Pulmonary artery endothelial cell (primary cell): ENCODE results near the gene SORBS2. TPM values are rescaled to one million over a fixed set of nuclear protein-coding genes. Genes with fewer than 3 reads are reported as not detected.

ENCODE experiments used
- DNase-seq: peaks from one replicate; pipeline ENCODE4 v3.0.0-alpha.2; 2011; ENCODE audit warnings: low read depth, low spot score
- total RNA-seq: library from RNA; depleted of rRNA; stranded (reverse); fragments of >200 nt; gene quantifications from 2 replicates; pipeline ENCODE4 v1.2.3, GENCODE V29; 2014

Gene SORBS2
- total RNA-seq, 1 donor from 2014 or later, result 46.2 TPM

DNA sequence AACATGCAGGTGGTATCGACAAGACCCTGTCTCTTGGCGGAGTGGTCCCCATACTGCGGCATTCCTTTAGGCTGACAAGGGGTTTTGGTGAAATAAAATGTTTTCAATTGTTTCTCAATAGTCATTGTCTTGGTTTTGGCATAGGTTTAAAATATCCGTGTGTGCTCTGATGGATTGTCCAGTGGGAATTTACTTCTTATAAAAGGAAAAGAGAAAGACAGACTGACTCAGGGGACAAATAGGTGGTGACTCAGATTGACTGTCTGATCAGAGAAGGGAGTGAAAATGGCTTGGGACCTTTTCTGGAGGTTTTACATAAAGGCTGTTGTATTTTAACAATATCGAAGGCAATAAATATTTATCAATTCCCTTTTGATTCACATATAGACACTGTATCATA is 129.8 kb downstream of the SORBS2 start:
- DNase-seq, result peak; percentile 26

DNA sequence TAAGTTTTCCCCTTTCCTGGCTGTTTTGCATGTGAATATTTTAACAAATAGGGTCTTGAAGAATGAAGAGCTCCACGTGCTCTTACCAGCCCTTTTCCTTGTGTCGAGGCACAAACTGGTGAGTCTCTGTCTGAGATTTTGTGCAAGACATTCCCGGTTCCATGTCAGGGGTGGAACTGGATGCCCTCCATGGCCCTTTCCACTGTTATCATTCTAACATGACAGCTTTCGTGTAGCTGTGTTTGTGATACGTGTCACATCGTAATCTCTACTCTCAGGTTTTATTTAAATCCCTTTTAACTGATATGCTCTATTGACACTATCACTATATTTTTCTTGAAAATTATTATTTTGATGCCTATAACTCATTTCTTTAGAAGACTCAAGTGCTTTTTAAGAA is 130.4 kb downstream of the SORBS2 start:
- DNase-seq, result no peak

DNA sequence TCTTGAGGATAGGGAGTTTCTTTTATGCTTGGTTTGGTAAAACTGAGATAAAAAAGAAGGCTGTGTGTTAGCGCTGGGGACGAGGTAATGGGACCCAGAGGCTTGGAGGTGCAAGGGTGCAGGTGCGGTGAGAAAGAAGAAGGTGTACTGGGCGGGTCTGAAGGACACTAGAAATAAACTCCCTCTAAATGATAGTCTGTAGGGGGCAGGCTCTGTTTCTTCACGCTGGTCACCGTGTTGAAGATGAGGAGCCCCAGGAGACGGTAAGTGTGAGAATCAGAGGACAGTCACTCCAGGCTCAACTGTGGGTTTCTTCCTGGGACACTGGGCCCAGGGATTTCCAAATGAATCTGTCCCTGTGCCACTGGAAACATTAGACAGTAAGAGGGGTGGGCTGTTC is 131.4 kb downstream of the SORBS2 start:
- no peak for DNase-seq

DNA sequence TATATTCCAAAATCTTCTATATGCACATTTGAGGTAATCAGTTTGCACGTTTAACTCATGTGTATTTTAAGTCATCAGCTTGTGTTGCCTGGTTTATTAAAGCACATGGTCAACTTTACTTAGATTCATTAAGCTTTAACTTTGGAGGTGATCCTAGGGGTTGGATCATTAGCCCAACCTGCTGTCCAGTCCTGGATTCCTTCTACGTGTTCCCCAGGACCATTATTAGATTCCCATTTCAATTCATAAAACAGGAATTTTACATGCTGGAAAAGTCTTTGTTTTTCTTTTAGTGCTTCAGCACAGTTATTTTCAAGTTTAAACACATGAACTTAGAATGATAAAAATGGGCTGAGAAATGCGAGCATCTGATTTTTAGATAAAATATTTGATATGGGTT is 132.5 kb downstream of the SORBS2 start:
- no peak for DNase-seq

DNA sequence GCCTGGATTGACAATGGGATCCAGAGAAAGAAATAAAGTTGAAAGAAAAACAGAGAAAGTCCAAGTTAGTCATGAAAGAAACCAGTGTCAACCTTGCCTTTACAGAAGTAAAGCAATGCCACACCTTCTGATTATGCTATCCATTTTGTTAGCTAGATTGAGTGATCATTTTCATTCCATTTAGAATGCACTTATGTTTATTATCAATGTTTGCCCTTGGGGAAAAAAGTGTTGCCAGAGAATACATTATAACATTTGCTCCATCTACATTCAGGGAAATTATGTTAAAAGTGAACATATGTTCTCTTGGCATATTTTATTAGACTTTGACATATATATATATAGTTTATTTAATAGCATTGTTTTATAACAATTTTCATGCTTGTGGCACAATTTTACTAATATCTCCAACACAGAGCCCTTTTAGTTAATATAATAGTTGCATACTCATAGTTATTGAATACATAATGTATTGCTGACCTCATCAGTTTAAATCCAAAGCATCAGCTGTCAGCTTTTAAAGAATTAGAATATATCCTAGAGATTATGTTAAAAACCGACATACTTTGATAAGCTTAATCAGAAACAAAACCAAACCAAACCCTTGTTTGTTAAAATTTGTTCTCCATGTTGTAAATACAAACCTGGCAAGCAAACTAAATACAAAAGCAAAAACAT is 134.2 kb downstream of the SORBS2 start:
- no peak for DNase-seq

DNA sequence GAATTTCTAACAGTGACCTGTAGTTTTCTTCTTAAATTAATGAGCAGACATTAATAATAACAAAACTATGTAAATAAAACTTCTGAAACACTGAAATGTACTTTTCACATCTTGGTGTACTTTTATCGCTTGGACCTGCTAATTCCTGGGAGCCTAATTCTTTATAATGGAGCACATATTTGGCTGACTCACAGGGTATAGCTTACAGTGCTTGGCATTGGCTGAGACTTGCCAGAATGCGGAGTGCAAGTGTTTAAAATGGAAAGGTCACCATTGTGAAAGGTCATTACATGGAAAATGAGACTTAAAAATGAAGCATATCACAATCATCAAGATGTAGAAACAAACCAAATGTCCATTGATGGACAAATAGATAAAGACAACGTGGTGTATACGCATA is 139.4 kb downstream of the SORBS2 start:
- no peak for DNase-seq

DNA sequence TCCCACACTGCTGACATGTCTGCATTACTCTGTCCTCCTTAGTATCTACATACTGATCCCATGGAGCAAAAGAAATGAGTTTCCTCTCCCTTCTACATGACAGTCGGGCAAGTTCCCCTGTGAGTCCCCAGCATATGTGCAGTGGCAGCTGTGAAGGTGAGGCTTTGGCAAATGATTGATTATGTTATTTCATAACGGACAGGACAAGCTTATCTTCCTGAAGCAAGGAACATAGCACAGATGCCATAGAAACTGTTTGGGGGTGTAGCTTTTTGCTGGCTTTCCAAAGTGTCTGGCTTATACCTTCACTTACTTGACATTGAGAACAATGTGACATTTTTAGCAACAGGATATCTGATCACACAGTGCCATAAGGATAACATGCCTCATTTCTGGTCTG is 139.8 kb downstream of the SORBS2 start:
- DNase-seq, result no peak

DNA sequence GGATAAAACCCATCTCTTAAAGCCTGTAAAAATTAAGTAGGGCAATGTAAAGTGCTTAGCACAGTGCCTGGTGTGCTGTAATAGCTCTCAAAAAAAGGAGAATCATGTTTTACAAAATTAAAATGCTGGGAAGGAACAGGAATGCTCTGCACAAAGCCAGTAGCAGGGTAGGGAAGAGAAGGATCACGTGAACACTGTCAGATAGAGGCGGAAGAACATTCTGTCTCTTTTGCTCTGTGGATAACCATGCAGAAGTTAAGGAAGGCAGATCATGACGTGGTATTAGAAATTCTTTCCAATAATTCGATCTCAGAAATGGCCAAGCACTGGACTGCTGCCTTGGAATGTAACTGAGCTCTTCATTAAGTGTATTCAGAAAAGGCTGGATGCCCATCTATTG is 140.5 kb downstream of the SORBS2 start:
- DNase-seq, result no peak

DNA sequence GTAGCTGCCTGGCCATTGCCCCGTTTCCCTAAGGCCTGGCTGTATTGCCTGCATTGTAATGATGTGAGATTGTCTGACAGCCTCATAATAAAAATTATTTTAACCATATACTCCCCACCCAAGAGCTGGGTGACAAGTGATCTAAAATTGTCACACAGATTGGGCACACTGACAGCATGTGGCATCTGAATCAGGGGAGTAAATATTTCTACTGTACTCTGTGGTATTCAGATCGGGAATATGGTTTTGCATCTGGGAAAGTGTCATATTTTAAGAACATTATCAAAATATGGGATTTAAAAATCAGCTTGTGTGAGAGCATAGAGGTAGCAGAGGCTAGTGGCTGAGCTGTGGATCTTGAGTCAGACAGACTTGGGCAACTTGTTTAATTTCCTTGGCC is 140.9 kb downstream of the SORBS2 start:
- no peak for DNase-seq

DNA sequence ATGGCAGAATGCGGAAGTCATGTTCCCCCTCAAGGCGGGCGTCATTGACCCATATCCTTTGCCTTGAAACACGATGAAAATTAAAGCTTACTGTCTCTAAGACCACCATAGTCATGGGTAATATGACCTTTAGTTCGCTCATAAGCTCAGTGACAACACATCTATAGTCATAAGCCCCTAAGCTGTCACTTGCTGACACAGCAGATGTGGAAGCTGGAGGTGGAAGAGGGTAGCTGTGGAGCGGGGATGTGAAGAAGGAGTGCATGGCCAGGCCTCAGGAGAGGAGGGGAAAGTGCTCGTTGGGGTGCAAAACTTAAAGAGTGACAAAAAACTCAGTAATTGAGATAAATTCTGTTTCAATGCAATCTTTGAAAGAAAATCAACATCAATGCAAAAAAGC is 142.7 kb downstream of the SORBS2 start:
- DNase-seq, result no peak

DNA sequence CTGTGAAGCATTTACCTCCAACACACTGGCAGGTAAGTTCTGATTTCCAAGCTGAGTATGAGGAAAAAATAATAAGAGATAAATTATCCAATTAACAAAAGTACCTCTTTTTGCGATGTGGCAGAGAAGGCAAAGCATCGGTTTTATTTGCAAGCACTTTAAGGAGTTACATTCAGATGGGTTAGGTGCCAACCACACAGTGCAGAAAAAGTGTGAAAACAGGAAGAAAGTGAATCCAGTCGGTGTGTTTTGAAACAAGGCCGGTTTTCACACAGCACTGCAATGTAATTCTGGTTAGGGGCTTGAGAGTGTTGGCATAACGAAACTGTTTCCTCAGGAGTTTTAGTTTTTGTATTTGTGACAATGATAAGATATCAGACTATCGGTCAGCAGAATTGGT is 145.8 kb downstream of the SORBS2 start:
- no peak for DNase-seq

DNA sequence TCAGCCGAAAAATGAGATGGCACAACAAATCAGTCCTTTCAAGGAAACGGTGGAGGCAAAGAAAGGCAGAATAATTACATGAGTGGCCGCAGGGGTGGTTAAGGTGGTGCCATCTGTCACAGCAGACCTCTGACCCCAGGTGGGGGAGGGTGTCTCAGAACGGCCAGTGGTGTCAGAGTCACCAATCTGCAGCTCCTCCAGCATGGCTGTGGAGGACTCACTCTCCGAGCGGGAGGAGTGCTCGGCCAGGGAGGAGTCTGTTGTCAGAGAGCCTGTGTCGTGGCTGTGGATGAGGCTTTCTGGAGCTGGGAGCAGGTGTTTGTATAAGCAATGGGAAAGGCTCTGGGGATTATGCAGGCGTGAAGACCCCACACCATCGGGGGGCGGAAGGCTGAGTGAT is 146.3 kb downstream of the SORBS2 start:
- no peak for DNase-seq

DNA sequence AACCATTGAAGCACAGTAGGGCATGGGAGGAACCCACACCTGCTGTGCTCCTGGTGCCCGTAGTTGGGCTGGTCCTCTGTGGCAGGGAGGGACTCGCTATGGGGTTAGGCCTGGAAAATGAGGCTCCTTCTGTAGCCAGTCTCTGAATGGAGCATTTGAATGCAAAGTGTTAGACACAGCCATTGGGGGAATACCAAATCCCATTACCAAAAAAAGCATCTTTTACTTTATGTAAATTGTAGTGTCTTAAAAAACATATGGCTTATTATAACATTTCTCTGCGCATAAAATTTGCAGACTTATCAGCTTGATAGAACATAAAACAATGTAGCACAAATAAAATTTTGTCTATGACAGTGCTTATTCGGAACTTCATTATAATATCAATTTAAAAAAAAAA is 147.5 kb downstream of the SORBS2 start:
- DNase-seq, result no peak

DNA sequence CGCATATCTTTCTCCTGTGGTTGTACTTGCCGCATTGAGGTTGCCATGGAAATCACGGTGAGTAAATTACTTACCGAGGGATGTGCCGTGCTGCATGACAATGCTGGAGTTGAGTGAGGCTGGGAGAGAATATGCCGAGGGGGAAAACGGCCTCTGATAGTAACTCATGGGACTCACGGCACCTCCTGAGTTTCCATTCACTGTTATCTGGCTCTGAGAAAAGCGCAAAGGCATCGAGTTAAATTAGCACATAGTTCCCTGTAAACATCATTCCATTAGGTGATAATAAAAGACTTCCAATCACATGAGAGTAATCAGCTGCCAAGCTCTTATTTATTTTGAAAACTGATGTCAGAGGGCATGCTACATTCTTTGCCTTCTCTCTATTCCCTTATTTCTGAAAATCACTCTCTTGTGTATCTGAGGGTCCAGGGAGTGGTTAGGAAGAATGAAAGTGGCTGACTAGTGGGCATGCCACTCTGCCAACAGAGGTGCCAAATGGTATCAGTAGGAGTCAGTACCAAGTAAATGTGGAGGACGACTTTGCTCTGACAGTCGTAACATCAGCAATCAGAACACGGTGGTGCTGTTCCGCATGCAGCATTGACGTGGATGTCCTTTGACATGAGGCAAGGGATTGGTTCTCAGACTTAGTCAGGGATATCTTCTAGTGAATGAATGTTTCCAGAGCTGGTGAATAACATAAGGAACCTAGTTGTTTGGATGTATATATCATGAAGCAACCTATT is 149.8 kb downstream of the SORBS2 start:
- no peak for DNase-seq

DNA sequence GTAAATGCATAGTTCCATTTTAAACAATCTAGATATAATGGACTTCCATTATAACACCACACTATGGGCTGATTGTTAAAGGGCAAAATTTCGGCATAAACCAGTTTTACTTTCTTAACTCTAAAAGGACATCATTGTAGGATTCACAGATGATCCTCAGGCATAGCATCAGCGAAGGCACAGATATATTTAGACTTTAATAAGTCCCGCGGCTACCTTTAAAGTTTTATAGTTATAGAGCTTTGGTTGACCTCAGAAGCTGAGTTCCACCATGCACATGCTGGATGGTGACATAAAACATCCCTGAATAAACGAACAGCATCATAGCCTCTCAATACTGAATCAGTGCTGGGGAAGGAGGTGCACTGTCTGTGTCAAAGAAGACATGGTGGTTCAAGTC is 151.7 kb downstream of the SORBS2 start:
- no peak for DNase-seq

DNA sequence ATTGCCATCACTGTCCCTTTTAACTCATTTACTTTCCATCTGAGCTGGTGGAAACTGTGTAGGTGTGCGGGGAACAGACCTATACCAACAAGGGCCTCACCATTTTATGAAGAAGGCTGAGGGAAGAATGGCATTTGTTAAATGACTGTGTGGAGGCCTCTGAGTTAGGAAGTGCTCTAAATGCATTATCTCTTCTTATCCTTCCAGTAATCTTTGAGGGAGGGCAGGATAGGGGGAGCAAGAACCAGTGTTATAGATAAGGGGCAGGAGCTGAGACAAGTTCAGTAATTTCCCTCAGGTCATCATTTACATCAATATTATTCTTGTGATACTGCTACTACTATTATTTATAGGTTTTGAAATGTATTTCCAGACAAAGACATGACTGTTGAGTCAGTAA is 154.3 kb downstream of the SORBS2 start:
- no peak for DNase-seq

DNA sequence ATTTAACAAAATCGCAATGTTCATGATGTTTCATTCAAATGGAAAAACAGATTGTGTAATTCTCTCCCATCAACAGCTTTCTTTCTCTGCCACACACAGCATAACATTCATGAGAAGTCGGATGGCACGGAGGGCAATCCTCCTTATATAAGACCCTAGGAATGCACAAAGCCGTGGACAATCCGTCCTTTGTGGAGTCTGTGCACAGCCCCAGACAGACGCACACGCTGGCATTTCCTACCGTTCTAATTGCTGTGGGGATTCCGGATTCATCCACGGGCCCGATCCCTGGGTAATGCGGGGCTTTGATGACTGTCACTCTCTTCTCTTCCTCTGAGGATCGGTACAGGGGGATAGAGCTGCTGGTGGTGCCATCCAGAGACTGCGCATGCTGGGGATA is 154.8 kb downstream of the SORBS2 start:
- no peak for DNase-seq

DNA sequence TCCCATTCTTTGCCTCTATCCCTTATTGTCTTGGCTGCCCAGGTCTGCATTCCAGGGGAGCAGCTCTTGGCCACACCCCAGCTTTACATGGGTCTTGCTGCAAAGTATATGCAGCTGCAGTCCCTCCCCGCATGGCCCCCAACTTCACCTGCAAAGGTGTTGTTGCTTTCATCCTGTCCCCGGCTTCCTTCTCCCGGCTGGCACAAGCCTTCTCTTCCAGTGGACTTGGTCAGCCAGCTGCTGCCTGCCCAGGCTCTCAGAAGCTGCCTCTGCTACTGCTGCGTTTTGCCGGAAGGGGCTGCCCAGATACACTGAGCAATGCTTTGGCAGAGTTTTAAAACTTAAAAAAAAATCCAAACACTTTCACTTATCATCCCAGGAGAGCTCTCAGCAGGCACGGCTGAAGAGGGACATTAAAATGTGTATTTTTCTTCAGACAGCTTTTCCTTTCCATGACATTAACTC is 155.5 kb downstream of the SORBS2 start:
- DNase-seq, result peak; percentile 27

DNA sequence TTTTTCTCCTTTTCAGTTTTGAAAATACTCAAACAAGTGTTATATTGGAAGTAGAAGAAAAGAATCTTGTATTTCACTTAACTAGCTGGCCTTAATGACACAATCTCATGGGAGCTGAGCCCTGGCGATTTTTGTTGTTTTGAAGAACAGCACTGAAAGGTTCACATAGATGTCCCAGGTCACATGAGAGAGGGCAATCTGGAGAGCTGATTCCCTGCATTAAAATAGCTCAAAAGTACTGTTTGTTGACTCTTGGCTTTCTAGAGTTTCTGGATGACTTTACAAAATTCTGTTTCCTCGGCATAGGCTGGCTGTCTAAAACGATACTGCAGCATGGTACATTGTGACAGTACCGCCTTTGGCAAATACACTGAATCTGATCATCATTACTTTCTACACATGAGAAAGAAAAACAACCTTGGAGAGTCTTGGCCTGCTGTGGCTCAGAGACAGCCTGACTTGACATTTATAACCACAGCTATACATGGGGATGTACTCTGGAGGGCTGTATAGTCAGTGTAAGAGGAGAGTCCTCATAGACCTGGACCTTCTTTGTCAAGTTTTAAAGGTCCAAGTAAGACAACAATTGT is 156.9 kb downstream of the SORBS2 start:
- no peak for DNase-seq

DNA sequence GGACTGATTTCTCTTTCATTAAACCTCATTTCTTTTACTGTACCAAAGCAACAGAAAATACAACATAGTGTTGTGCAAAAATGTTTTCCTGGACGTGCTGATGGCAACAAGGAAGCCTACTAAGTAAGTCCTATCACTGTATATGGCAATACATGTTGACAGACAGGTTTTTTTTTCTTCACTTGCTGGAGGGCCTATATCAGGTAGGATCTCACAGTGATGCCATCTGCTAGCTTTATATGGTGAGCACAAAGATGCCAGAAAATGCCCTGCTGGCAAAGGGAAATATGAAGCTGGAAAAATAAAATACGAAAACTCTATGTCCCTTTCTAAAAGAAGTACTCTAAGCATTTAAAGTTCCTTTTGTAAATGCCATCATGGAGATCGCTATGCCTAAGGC is 157.7 kb downstream of the SORBS2 start:
- DNase-seq, result no peak

DNA sequence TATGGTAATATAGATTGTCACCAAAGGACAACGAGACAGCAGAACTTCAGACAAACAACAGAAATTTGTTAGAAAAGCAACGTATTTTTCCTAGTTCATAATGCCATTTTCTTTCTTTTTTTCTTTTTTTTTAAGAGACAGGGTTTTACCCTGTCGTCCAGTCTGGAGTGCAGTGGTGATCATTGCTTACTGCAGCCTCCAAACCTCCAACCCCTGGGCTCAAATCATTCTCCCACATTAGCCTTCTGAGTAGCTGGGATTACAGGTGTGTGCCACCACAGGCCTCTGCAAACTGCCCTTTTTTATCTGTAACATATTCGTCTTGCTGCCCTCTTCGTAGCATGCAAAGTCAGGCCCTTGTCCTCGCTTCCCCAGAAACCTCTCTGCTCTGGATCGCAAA is 160.1 kb downstream of the SORBS2 start:
- no peak for DNase-seq

DNA sequence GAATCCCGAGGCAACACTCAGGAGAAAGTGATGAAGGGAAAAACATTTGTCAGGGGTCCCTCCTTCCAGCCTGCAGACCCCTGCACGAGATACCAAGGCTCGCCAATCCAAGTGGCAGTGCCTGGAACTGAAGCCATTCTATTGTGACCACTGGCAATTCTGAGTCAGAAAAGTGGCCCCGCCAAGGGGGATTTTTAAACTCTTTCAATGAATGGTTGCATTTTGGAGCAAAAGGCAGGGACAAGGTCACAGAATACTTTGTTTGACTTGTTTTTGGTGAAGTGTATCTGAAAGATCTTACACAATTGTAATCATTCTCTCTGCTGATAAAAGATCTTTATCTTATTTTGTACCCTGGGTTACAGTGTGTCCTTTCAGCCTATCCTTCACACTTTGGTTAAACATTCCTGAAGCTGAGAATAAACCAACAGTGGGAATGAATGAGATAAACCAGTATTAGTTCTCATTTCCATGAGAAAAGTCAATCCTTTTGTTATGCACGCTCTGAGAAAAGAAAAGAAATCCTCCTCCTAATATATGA is 160.8 kb downstream of the SORBS2 start:
- no peak for DNase-seq

DNA sequence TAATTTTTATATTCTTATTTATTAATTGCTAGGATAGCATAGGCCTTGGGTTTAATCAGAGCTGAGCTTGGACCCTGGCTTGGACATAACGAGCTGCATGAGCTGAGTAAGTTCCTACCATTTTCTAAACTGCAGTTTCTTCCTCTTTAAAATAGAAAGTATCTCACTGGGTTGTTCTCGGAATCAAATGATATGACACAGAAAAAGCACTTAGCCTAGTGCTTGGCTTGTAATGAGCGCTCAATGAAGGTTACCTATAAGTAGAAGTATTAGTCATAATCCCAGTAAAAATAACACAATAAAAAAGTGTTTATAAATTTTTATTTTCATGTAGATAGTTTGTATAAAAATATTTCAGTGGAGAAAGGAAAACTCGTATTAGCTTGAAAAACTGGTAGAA is 163.4 kb downstream of the SORBS2 start:
- DNase-seq, result no peak
